MM.1S (cell line): Measurements from ENCODE around the gene REG3A.

Source experiments
- CTCF ChIP-seq: fragments of 300-600 bp; sonication (generic); IDR thresholded peaks from 2 replicates; pipeline ENCODE4 v1.5.1; 2016; ENCODE audit warnings: antibody characterized with exemption, low read length, mixed read lengths
- EZH2 ChIP-seq: fragments of 300-600 bp; sonication (generic); optimal IDR thresholded peaks from 2 replicates; pipeline ENCODE3; 2017; ENCODE audit warnings: low read depth, mild to moderate bottlenecking, antibody characterized with exemption, low read length, mixed read lengths
- EZH2phosphoT487 ChIP-seq: fragments of 300-600 bp; sonication (generic); IDR thresholded peaks from 2 replicates; pipeline ENCODE4 v1.6.1; 2018; ENCODE audit warnings: antibody characterized with exemption, low read length

GRCh38 chr2:79171348-79171958, 11.9 kb upstream of the REG3A start:
- TF ChIP-seq EZH2 (no peak), CTCF (no peak), EZH2phosphoT487 (no peak)
